Activated naive CD8-positive, alpha-beta T cell treated with anti-CD3 and anti-CD28 coated beads, Interleukin-2, amount 50 U/mL, for 16 hours (primary cell): Measurements from ENCODE around the gene NIN.
"Not testable (repeated sequence)": the region's sequence is repeated elsewhere in the genome, so short reads cannot be mapped to it uniquely, and the experiment has no call there.

Experiments used
- DNase-seq: peaks from one replicate; pipeline ENCODE4 v3.0.0-alpha.2; 2020; ENCODE audit warnings: low read depth, low spot score

Gene NIN

GRCh38 chr14:50717811-50718210 is 113.2 kb downstream of the NIN start:
- no peak for DNase-seq

- DNase-seq, result no peak
Observed at GRCh38 chr14:50714450-50715073, 116.4 kb downstream of the NIN start.

DNA sequence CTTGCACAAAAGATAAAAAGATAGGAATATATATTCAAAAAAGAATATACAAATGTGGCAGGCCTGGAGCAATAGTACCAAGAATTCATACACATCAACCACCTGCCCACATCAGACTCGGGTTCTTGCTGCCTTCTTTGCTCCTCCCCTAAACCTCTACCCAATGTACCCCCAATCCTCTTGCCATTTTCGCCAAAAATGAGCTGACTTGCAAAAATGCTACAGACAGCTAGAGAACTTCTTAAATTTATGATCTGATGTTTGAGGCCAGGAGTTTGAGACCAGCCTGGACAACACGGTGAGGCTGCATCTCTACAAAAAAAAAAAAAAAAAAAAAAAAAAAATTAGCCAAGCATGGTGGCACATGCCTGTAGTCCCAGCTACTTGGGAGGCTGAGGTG is 119.9 kb downstream of the NIN start:
- DNase-seq, result no peak

DNA sequence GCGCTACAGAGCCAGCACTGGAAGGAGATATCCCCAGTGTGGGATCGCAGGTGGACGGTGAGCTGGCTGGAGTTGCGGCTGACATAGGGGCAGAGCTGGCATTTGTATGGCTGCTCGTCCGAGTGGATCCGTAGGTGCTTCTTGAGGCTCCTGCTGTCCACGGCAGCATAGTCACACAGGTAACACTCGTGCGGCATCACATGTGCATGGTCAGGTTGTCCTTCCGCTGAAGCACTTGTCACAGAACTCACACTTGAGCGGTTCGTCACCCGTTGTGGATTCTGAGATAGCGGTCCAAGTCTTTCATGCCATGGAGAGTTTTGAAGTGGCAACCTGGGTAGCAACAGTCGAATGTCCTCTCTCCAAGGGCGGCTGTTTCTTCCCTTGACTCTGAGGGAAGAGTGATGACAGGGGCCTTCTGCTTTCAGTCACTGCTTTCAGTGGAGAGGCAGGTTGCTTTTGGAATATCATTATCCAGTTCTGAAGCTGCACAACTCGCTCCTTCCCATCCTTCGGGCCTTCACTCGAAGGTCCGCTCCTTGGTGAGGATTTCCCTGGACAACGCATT is 125.9 kb downstream of the NIN start:
- DNase-seq, result no peak

GRCh38 chr14:50704454-50705010 is 126.4 kb downstream of the NIN start:
- no peak for DNase-seq

DNA sequence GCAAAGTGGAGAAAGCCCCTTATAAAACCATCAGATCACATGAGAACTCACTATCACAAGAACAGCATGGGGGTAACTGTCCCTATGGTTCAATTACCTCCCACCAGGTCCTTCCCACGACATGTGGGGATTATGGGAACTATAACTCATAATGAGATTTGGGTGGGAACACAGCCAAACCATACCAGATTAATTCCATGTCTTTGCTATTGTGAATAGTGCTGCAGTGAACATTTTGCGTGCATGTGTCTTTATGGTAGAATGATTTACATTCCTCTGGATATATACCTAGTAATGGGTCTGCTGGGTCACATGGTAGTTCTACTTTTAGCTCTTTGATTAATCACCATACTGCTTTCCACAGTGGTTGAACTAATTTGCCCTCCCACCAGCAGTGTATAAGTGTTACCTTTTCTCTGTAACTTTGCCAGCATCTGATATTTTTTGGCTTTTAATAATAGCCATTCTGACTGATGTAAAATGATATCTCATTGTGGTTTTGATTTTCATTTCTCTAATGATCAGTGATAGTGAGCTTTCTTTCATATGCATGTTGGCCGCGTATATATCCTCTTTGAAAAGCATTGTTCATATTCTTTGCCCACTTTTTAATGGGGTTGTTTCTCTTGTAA is 133.2 kb downstream of the NIN start:
- DNase-seq, result no peak

GRCh38 chr14:50694260-50694659 is 136.7 kb downstream of the NIN start:
- not testable (repeated sequence) for DNase-seq

DNA sequence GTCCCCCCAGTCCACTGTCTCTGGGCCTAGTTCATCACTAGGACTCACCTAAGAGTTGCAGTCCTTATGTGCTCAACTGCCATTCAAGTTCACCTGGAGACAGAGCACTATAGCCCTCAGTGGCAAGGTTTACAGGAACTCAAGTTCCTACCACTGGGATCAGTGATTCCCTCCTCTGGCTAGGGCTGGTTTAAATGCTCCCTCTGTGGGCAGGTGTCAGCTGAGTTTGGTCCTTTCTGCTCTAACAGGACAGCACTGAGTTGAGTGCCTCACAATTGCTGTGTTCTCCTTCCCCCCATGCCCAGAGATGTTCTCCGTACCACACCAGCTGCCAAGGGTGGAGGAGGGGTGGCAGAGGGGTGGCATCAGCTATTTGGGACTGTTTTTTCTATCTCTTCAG is 142.1 kb downstream of the NIN start:
- no peak for DNase-seq

GRCh38 chr14:50679674-50680073 is 151.3 kb downstream of the NIN start:
- DNase-seq, result no peak

GRCh38 chr14:50678163-50678562 is 152.8 kb downstream of the NIN start:
- DNase-seq, result no peak

DNA sequence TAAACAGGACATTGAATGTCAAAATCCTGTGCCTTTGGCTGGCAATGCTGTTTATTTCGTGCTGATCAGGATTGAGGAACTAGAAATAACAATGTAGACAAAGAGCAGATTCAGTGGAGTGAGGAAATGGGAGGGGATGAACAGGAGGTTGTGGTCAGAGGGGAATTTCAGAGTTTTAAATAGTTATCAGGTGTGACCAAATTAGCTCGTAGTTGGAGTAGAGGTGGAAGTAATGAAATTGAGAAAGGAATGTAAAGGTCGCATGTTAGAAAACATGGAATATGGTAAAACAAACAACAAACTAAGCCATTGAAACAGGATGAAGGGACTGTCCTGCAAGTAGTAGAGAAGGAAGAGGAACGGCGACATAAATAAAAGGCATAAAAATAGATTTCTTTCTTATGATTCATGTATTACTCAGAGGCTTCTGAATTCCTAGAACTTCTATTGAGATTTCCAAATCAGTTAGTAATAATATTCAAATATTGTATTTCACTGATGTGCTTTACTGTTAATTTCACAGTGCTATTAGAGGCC is 153.4 kb downstream of the NIN start:
- no peak for DNase-seq

DNA sequence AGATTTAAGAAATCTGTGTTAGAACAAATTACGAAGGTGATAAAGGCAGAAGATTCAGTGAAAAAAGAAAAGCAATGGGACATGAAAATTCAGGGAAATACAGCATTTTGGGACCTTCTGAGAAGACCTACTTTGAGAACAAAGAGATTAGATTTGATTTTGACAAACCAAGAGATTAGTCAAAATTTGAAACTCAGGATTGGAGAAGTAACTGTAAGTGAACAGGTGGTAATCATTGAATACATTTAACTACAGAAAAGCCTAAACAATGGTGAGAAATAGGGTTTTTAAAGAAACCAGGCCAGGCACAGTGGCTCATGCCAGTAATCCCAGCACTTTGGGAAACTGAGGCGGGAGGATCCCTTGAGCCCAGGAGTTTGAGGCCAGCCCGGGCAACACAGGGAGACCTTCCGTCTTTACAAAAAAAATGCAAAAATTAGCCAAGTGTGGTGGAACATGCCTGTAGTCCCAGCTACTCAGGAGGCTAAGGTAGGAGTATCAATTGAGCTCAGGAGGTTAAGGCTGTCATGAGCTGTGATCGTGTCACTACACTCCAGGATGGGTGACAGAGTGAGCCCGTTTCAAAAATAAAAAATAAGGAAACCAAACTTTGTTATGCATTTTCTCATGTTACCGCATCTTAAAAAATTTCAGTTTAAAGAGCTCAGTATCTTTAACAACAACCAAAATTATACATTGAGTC is 154.0 kb downstream of the NIN start:
- DNase-seq, result no peak

GRCh38 chr14:50675597-50675996 is 155.4 kb downstream of the NIN start:
- DNase-seq, result no peak

GRCh38 chr14:50670866-50671256 is 160.1 kb downstream of the NIN start:
- no peak for DNase-seq

DNA sequence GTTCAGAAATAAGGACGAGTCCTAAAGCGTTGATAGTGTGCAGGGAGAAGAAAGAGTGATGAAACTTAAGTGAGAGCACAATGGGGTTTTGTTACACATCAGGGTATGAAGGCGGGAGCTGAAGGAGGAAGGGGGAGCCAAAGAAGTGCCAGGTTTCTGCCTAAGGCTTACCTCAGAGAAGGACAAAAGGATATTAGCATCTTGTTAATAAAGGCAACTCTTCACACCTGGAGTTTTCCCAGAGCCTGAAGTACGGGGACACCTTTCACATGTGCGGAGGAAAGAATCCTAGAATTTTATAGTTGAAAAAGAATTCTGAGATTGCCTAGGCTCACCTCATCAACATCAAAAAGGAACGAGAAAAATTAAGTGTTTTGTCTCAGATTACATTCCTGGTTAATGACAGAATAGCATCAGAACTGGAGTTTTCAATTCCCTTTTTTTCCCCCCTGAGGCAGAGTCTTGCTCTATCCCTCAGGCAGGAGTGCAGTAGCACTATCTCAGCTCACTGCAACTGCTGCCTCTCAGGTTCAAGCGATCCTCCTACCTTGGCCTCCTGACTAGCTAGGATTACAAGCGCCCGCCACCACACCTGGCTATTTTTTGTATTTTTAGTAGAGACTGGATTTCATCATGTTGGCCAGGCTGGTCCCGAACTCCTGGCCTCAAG is 160.6 kb downstream of the NIN start:
- DNase-seq, result no peak
